K562 (cell line): ENCODE data around the gene TMEM126B. TPM values are rescaled to one million over a fixed set of nuclear protein-coding genes. Genes with fewer than 3 reads are reported as not detected.

Experiments
- BACH1 ChIP-seq: fragments of 200-800 bp; sonication (Bioruptor generic); IDR thresholded peaks from 2 replicates; pipeline ENCODE4 v1.6.1; 2016; ENCODE audit warnings: missing genetic modification characterization, missing compliant biosample characterization
- BMI1 ChIP-seq: fragments of 150-350 bp; IDR thresholded peaks from 2 replicates; pipeline ENCODE4 v1.6.1; 2014; ENCODE audit warnings: low read length
- CBX8 ChIP-seq: fragments of 200-600 bp; sonication (generic); IDR thresholded peaks from 2 replicates; pipeline ENCODE4 v1.6.1; 2012; ENCODE audit warnings: borderline replicate concordance, mixed run types, low read depth, mild to moderate bottlenecking, moderate library complexity, mixed read lengths, low read length, control low read depth, inconsistent platforms; ENCODE audit not compliant: poor library complexity, severe bottlenecking; ENCODE audit errors: extremely low read depth
- CHD7 ChIP-seq: fragments of 200-600 bp; sonication (generic); IDR thresholded peaks from one replicate; pipeline ENCODE4 v1.6.1; 2012; ENCODE audit warnings: mild to moderate bottlenecking, low read depth, low read length, inconsistent platforms
- HCFC1 ChIP-seq: IDR thresholded peaks from 2 replicates; pipeline ENCODE4 v1.6.1; 2012; ENCODE audit warnings: low read depth, low read length, improper control_type of control experiment
- HDAC1 ChIP-seq, 2 experiments: fragments of 450-650 bp; IDR thresholded peaks; 2 replicates each; pipeline ENCODE4 v1.6.1; 2016 to 2017; ENCODE audit warnings: inconsistent platforms in 1 of 2, mild to moderate bottlenecking in 1 of 2, moderate library complexity in 1 of 2
- HIVEP1 ChIP-seq: fragments of 250-450 bp; sonication (Bioruptor Pico); IDR thresholded peaks from 2 replicates; pipeline ENCODE4 v1.4.0; 2020; ENCODE audit warnings: mild to moderate bottlenecking
- MTF1 ChIP-seq: fragments of 250-450 bp; sonication (Bioruptor Pico); IDR thresholded peaks from 2 replicates; pipeline ENCODE4 v1.9.0; 2021; ENCODE audit warnings: moderate library complexity, mild to moderate bottlenecking, inconsistent platforms, borderline replicate concordance
- NR0B1 ChIP-seq: fragments of 450-650 bp; IDR thresholded peaks from one replicate; pipeline ENCODE4 v1.6.1; 2018; ENCODE audit warnings: mild to moderate bottlenecking, moderate library complexity; ENCODE audit not compliant: partially characterized antibody
- PHTF2 ChIP-seq: fragments of 250-450 bp; sonication (Bioruptor Pico); IDR thresholded peaks from 2 replicates; pipeline ENCODE4 v1.5.0; 2021; ENCODE audit warnings: mild to moderate bottlenecking
- RCOR1 ChIP-seq, 2 experiments: IDR thresholded peaks; 2 replicates each; pipeline ENCODE4 v1.6.1; 2012; ENCODE audit warnings: low read depth in 2 of 2, low read length in 2 of 2, borderline replicate concordance in 1 of 2, improper control_type of control experiment in 1 of 2
- RFX1 ChIP-seq: fragments of 450-650 bp; IDR thresholded peaks from 2 replicates; pipeline ENCODE4 v1.6.1; 2016; ENCODE audit warnings: mild to moderate bottlenecking, moderate library complexity
- SMARCA4 ChIP-seq: fragments of 450-650 bp; IDR thresholded peaks from 2 replicates; pipeline ENCODE4 v1.6.1; 2016
- TAF7 ChIP-seq: fragments of 450-650 bp; IDR thresholded peaks from 2 replicates; pipeline ENCODE4 v1.6.1; 2016; ENCODE audit warnings: missing genetic modification characterization, missing compliant biosample characterization
- TARDBP ChIP-seq: fragments of 450-650 bp; IDR thresholded peaks from 2 replicates; pipeline ENCODE4 v1.6.1; 2016
- TFAM ChIP-seq: fragments of 250-450 bp; sonication (Bioruptor Pico); conservative IDR thresholded peaks from 2 replicates; pipeline ENCODE4 v1.5.0; 2021; ENCODE audit warnings: mild to moderate bottlenecking, moderate library complexity
- ZSCAN29 ChIP-seq: fragments of 450-650 bp; IDR thresholded peaks from 2 replicates; pipeline ENCODE4 v1.6.1; 2017
- polyA plus RNA-seq, 8 experiments: library from polyadenylated mRNA; depleted of rRNA in 4 of 8; stranded (reverse) in 5 of 8; unstranded in 3 of 8; fragments of >200 nt; fragmentation: Nextera tagmentation in 2 of 8; fragmentation: Illumina TruSeq in 1 of 8; extraction: Ambion mirVana in 2 of 8; extraction: Trizol in 1 of 8; gene quantifications; 2 replicates each; pipeline versions ENCODE4 v1.2.1 to v1.2.3, GENCODE V29; 2011 to 2014; ENCODE audit warnings: inconsistent platforms in 1 of 8, missing spikeins in 1 of 8
- total RNA-seq, 7 experiments: library from RNA; depleted of rRNA in 6 of 7; stranded (reverse); fragments of >200 nt in 6 of 7; fragmentation: Illumina TruSeq in 2 of 7; extraction: Trizol in 2 of 7; gene quantifications; 2 replicates each; pipeline versions ENCODE4 v1.2.1 to v1.2.3, GENCODE V29; 2011 to 2021; ENCODE audit warnings: low replicate concordance in 1 of 7

The TMEM126B gene
- total and polyA plus RNA-seq, 9 of the 15 experiments (the other 6 are each of a cell fraction or from before 2014, with no cell fraction given): 85.5 to 226 (median 164) TPM

- TF ChIP-seq CHD7 (no peak), NR0B1 (no peak), TARDBP (no peak), TAF7 (no peak; the same call in 1 of the 2 replicates), HDAC1 (IDR thresholded peaks at IDR 0.05) (peak in 1 of 2 experiments; percentile 94; a peak in 2 of 4 replicates), BMI1 (no peak), BACH1 (0 out of 2 replicates have a peak, but pooled peaks have one; percentile 24), MTF1 (CRISPR knock-in tag) (no peak), ZSCAN29 (no peak), RCOR1 (IDR thresholded peaks at IDR 0.05; ENCODE audit: borderline replicate concordance in 1 of 2, low read depth in 2 of 2, low read length in 2 of 2) (peak in 1 of 2 experiments; percentile 71; a peak in 2 of 4 replicates), TFAM (CRISPR knock-in tag) (no peak), CBX8 (no peak), PHTF2 (no peak), RFX1 (no peak), HIVEP1 (CRISPR knock-in tag) (no peak), HCFC1 (peak; percentile 69), SMARCA4 (no peak)
These were observed 19.4 kb downstream of the TMEM126B start, which contains the start of gene TMEM126A (continued) for GRCh38 chr11:85647604-85648299.
